Trophoblast cell (in vitro differentiated cells and primary cell): ENCODE measurements around the gene ARFIP1.

Experiments
- DNase-seq, 2 donors: peaks; one replicate each; pipeline ENCODE4 v3.0.0-alpha.2; 2016
- H2AFZ ChIP-seq: 2 replicates; pipeline ENCODE4 v1.6.1; 2013; ENCODE audit warnings: low read length, moderate library complexity, mild to moderate bottlenecking; ENCODE audit not compliant: insufficient read depth, poor library complexity
- H2AK5ac ChIP-seq: 2 replicates; pipeline ENCODE4 v1.6.1; 2013; ENCODE audit warnings: mild to moderate bottlenecking, low read length
- H2BK120ac ChIP-seq: 2 replicates; pipeline ENCODE4 v1.6.1; 2013; ENCODE audit warnings: low read length, mild to moderate bottlenecking, moderate library complexity; ENCODE audit not compliant: insufficient read depth, poor library complexity
- H2BK12ac ChIP-seq: 2 replicates; pipeline ENCODE4 v1.6.1; 2013; ENCODE audit warnings: mild to moderate bottlenecking, low read length, moderate library complexity
- H2BK5ac ChIP-seq: 2 replicates; pipeline ENCODE4 v1.6.1; 2013; ENCODE audit warnings: low read length, low read depth, moderate library complexity, mild to moderate bottlenecking; ENCODE audit not compliant: poor library complexity
- H3K14ac ChIP-seq: 2 replicates; pipeline ENCODE4 v1.6.1; 2013; ENCODE audit warnings: mild to moderate bottlenecking, low read length
- H3K18ac ChIP-seq: 2 replicates; pipeline ENCODE4 v1.6.1; 2013; ENCODE audit warnings: mild to moderate bottlenecking, low read length
- H3K23ac ChIP-seq: 2 replicates; pipeline ENCODE4 v1.6.1; 2013; ENCODE audit warnings: low read length
- H3K27ac ChIP-seq: 2 replicates; pipeline ENCODE4 v1.5.1; 2013; ENCODE audit warnings: low read depth, mild to moderate bottlenecking, inconsistent platforms, low read length, moderate library complexity
- H3K27me3 ChIP-seq: 2 replicates; pipeline ENCODE4 v1.6.1; 2013; ENCODE audit warnings: inconsistent platforms, mild to moderate bottlenecking, low read length, moderate library complexity; ENCODE audit not compliant: insufficient read depth
- H3K36me3 ChIP-seq, 2 experiments: 1 replicate in 1 of 2; 2 replicates in 1 of 2; pipeline ENCODE4 v1.6.1; 2013; ENCODE audit warnings: low read length in 2 of 2, mild to moderate bottlenecking in 2 of 2, moderate library complexity in 1 of 2; ENCODE audit not compliant: insufficient read depth in 2 of 2, control insufficient read depth in 1 of 2
- H3K4ac ChIP-seq: 2 replicates; pipeline ENCODE4 v1.6.1; 2013; ENCODE audit warnings: low read depth, mild to moderate bottlenecking, low read length, moderate library complexity
- H3K4me1 ChIP-seq, 2 experiments: 1 replicate in 1 of 2; 2 replicates in 1 of 2; pipeline ENCODE4 v1.6.1; 2013; ENCODE audit warnings: low read length in 2 of 2, mild to moderate bottlenecking in 2 of 2, moderate library complexity in 1 of 2; ENCODE audit not compliant: insufficient read depth in 2 of 2, control insufficient read depth in 1 of 2
- H3K4me2 ChIP-seq: 2 replicates; pipeline ENCODE4 v1.6.1; 2013; ENCODE audit warnings: inconsistent platforms, mild to moderate bottlenecking, low read length, moderate library complexity
- H3K4me3 ChIP-seq: 2 replicates; pipeline ENCODE4 v1.5.1; 2013; ENCODE audit warnings: mild to moderate bottlenecking, low read depth, low read length, inconsistent platforms
- H3K79me1 ChIP-seq: one replicate; pipeline ENCODE4 v1.6.1; 2013; ENCODE audit warnings: low read length
- H3K79me2 ChIP-seq: 2 replicates; pipeline ENCODE4 v1.6.1; 2013; ENCODE audit warnings: low read length, mild to moderate bottlenecking; ENCODE audit not compliant: control insufficient read depth, insufficient read depth, poor library complexity
- H3K9ac ChIP-seq: 2 replicates; pipeline ENCODE4 v1.6.1; 2013; ENCODE audit warnings: mild to moderate bottlenecking, low read length
- H3K9me3 ChIP-seq: 2 replicates; pipeline ENCODE4 v1.6.1; 2013; ENCODE audit warnings: low read depth, mild to moderate bottlenecking, control low read depth, inconsistent platforms, low read length; ENCODE audit not compliant: insufficient read depth
- H4K12ac ChIP-seq: 2 replicates; pipeline ENCODE4 v1.6.1; 2013; ENCODE audit warnings: low read depth, mild to moderate bottlenecking, low read length, moderate library complexity
- H4K8ac ChIP-seq: 2 replicates; pipeline ENCODE4 v1.6.1; 2013; ENCODE audit warnings: low read depth, mild to moderate bottlenecking, low read length, moderate library complexity
- H4K91ac ChIP-seq: one replicate; pipeline ENCODE4 v1.6.1; 2013; ENCODE audit warnings: low read depth, mild to moderate bottlenecking, low read length, moderate library complexity
- WGBS: extraction: QIAGEN DNeasy Blood & Tissue Kit; methylation state at CpG from one replicate; pipeline ENCODE4 v1.1.7; 2013; ENCODE audit warnings: missing lambda C conversion rate; ENCODE audit not compliant: insufficient read length, insufficient coverage; ENCODE audit errors: extremely low coverage; 5-methylcytosine and 5-hydroxymethylcytosine counted together

Gene ARFIP1

DNA sequence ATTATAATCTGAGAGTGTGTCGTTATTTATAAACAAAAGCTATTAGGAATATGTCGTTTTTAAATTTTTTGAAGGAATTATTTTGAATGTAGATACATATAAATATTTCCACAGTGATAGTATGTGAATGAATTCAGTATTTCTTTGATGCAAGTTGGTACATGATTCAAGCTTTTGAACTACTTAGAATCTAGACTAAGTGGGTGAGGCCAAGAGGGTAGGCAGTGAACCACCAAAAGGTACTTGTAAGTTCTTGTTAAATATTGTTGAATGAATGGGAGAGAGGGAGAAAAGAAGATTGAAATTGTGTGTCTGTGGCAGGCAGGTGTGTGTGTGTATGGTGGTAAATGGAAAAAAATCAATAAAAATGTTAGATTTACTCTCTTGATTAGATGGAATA lies 69.6 kb downstream of the ARFIP1 start:
- H3K4ac ChIP-seq, result no peak overlapping the region
- H3K18ac ChIP-seq, result no peak overlapping the region
- H2BK5ac ChIP-seq, result no peak overlapping the region
- H4K8ac ChIP-seq, result no peak overlapping the region
- H2BK120ac ChIP-seq, result no peak overlapping the region
- no peak overlapping the region for H4K91ac ChIP-seq
- H3K23ac ChIP-seq, result no peak overlapping the region
- no peak overlapping the region for H3K27ac ChIP-seq
- H3K27me3 ChIP-seq, result no peaks in the 10 kb centered on the region
- no peak overlapping the region for H2BK12ac ChIP-seq
- no peak overlapping the region for H3K9ac ChIP-seq
- H3K79me2 ChIP-seq, result no peaks in the 10 kb centered on the region
- no peaks in the 10 kb centered on the region for H3K9me3 ChIP-seq
- H2AK5ac ChIP-seq, result no peak overlapping the region
- H3K4me3 ChIP-seq, result no peak overlapping the region
- H4K12ac ChIP-seq, result no peak overlapping the region
- H3K4me2 ChIP-seq, result no peak overlapping the region
- DNase-seq, result no peak
- H3K14ac ChIP-seq, result no peak overlapping the region
- H3K4me1 ChIP-seq, result peaks cover 0 to 6% of the 10 kb centered on the region in 2 experiments
- H3K36me3 ChIP-seq, result no peaks in the 10 kb centered on the region
- no peak overlapping the region for H2AFZ ChIP-seq
- peaks cover 4% of the 10 kb centered on the region for H3K79me1 ChIP-seq
- no CpG with 5 or more reads among the region's 2 CpGs for WGBS

DNA sequence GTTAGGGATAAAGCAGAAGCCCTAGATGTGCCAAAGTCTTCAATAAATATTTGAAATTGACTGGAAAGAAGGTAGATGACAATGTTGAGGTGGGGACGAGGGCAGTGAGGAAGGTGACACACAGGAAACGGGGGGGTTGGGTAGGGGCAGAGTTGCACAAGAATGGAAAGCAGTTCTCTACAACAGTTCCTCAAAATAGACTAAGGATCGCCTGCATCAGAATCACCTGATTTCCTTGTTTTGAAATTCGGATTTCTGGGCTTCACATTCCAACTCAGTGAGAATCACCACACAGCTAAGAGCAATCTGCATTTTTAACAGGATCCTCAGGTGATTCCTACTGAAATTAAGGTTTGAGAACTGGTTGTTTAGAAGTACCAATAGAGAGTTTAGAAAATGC lies 70.6 kb downstream of the ARFIP1 start:
- no peak overlapping the region for H3K14ac ChIP-seq
- H3K27ac ChIP-seq, result peak overlapping the region; percentile 81
- H3K18ac ChIP-seq, result no peak overlapping the region
- H2AFZ ChIP-seq, result no peak overlapping the region
- H4K8ac ChIP-seq, result peak overlapping the region; percentile 28
- no peak overlapping the region for H4K91ac ChIP-seq
- H3K36me3 ChIP-seq, result no peaks in the 10 kb centered on the region
- H3K4ac ChIP-seq, result no peak overlapping the region
- H3K4me2 ChIP-seq, result no peak overlapping the region
- H2BK12ac ChIP-seq, result no peak overlapping the region
- H3K9me3 ChIP-seq, result no peaks in the 10 kb centered on the region
- peak; percentile 76 to 91 for DNase-seq
- H3K4me1 ChIP-seq, result peaks cover 0 to 6% of the 10 kb centered on the region in 2 experiments
- H3K79me1 ChIP-seq, result peaks cover 4% of the 10 kb centered on the region
- H4K12ac ChIP-seq, result no peak overlapping the region
- H3K27me3 ChIP-seq, result no peaks in the 10 kb centered on the region
- H2BK120ac ChIP-seq, result no peak overlapping the region
- H3K79me2 ChIP-seq, result peaks cover 3% of the 10 kb centered on the region
- H3K23ac ChIP-seq, result no peak overlapping the region
- WGBS, result no CpG with 5 or more reads among the region's 4 CpGs
- no peak overlapping the region for H2AK5ac ChIP-seq
- no peak overlapping the region for H2BK5ac ChIP-seq
- H3K9ac ChIP-seq, result no peak overlapping the region
- H3K4me3 ChIP-seq, result no peak overlapping the region

DNA sequence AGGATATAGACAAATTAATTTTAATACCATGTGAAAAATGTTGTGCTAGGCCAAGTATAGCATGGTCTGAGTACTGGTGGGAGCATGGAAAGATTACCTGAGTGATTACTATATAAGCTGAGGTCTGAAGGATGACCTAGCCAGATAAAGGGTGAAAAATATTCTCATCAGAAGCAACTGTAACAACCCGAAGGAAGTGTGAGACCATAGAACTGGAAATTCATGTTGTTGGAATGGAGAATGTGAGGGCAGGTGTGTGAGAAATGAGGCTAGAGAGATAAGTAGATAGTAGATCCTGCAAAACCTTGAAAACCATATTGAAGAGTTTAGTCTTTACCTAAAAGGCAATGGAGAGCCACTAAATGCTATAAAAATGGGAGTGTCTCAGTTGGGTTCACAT lies 71.5 kb downstream of the ARFIP1 start:
- no peak overlapping the region for H3K4me2 ChIP-seq
- H3K36me3 ChIP-seq, result no peaks in the 10 kb centered on the region
- H3K4me3 ChIP-seq, result no peak overlapping the region
- H4K91ac ChIP-seq, result no peak overlapping the region
- H3K4me1 ChIP-seq, result peaks cover 0 to 6% of the 10 kb centered on the region in 2 experiments
- H3K4ac ChIP-seq, result no peak overlapping the region
- no peak overlapping the region for H2BK5ac ChIP-seq
- H2BK120ac ChIP-seq, result no peak overlapping the region
- H4K8ac ChIP-seq, result no peak overlapping the region
- no peaks in the 10 kb centered on the region for H3K27me3 ChIP-seq
- no peak overlapping the region for H2BK12ac ChIP-seq
- peak; percentile 61 to 94 for DNase-seq
- H4K12ac ChIP-seq, result no peak overlapping the region
- no peak overlapping the region for H2AK5ac ChIP-seq
- H3K9ac ChIP-seq, result no peak overlapping the region
- no peak overlapping the region for H3K18ac ChIP-seq
- no peak overlapping the region for H2AFZ ChIP-seq
- no peak overlapping the region for H3K14ac ChIP-seq
- H3K23ac ChIP-seq, result no peak overlapping the region
- no CpG with 5 or more reads among the region's 1 CpG for WGBS
- H3K79me1 ChIP-seq, result peaks cover 4% of the 10 kb centered on the region
- peaks cover 3% of the 10 kb centered on the region for H3K79me2 ChIP-seq
- no peaks in the 10 kb centered on the region for H3K9me3 ChIP-seq
- H3K27ac ChIP-seq, result no peak overlapping the region

DNA sequence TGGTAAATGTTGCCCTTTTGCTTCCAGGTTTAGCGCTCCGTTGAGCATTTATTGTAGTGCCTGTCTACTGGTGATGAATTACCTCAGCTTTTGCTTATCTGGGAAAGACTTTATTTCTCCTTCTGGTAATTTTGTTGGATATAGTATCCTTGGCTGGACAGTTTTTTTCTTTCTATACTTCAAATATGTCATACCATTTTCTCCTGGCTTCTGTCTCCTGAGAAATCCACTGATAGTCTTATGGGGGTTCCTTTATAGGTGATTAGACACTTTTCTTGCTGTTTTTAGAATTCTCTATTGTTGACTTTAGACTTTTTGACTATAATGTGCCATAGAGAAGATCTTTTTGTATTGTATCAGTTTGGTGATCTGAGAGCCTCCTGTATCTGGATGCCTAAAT lies 73.5 kb downstream of the ARFIP1 start:
- Histone ChIP-seq H3K27ac (no peak overlapping the region), H3K4ac (no peak overlapping the region), H2BK12ac (no peak overlapping the region), H3K4me1 (peaks cover 0 to 4% of the 10 kb centered on the region in 2 experiments), H3K23ac (no peak overlapping the region), H3K18ac (no peak overlapping the region), H3K4me3 (no peak overlapping the region), H3K14ac (no peak overlapping the region), H3K9me3 (no peaks in the 10 kb centered on the region), H2BK5ac (no peak overlapping the region), H3K27me3 (no peaks in the 10 kb centered on the region), H3K36me3 (no peaks in the 10 kb centered on the region), H3K79me2 (peaks cover 3% of the 10 kb centered on the region), H4K91ac (no peak overlapping the region), H2BK120ac (no peak overlapping the region), H4K8ac (no peak overlapping the region), H4K12ac (no peak overlapping the region), H3K4me2 (no peak overlapping the region), H2AFZ (no peak overlapping the region), H2AK5ac (no peak overlapping the region), H3K9ac (no peak overlapping the region), H3K79me1 (peaks cover 2% of the 10 kb centered on the region)
- no CpG with 5 or more reads among the region's 2 CpGs for WGBS
- DNase-seq, result no peak
